Measurements from ENCODE around the gene PCBP2. TPM values are rescaled to one million over a fixed set of nuclear protein-coding genes. Genes with fewer than 3 reads are reported as not detected.
A peak's percentile ranks its signal among the peaks of the same experiment; 100 is the strongest.
"Not testable (repeated sequence)": the region's sequence is repeated elsewhere in the genome, so short reads cannot be mapped to it uniquely, and the experiment has no call there.

The PCBP2 gene
- total and polyA plus RNA-seq, 2 experiments from 2014 or later, result 132 to 389 TPM

- Histone ChIP-seq H3K4me2 (peak overlapping the region; percentile 48), H2AFZ (no peak overlapping the region), H3K4me1 (ENCODE audit: insufficient read depth) (peaks cover 29% of the 10 kb centered on the region), H3K79me2 (peaks cover 7% of the 10 kb centered on the region), H3K9me2 (replicated peaks; ENCODE audit: insufficient read depth) (no peaks in the 10 kb centered on the region), H4K20me1 (ENCODE audit: insufficient read depth, poor library complexity, severe bottlenecking) (no peaks in the 10 kb centered on the region), H3K9me3 (ENCODE audit: low read depth) (no peaks in the 10 kb centered on the region), H3K4me3 (no peak overlapping the region), H3K27me3 (no peaks in the 10 kb centered on the region), H3K36me3 (replicated peaks; ENCODE audit: insufficient read depth, low read depth) (no peaks in the 10 kb centered on the region), H3K27ac (peak overlapping the region; percentile 80)
- WGBS (ENCODE audit: low lambda C conversion rate, missing lambda C conversion rate), result 91% methylated on average over 7 of the region's 7 CpGs
- TF ChIP-seq EZH2phosphoT487 (IDR thresholded peaks at IDR 0.05; ENCODE audit: low read depth, severe bottlenecking, unreplicated experiment), result no peak
- TF ChIP-seq CTCF (IDR thresholded peaks at IDR 0.05; ENCODE audit: poor library complexity), result no peak
- TF ChIP-seq EZH2 (IDR thresholded peaks at IDR 0.05; ENCODE audit: borderline replicate concordance), result no peak
- DNase-seq (ENCODE audit: low spot score), result no peak
These were observed 23.2 kb upstream of the PCBP2 start for GRCh38 chr12:53428741-53429140.

GRCh38 chr12:53430116-53430515, 21.8 kb upstream of the PCBP2 start:
- TF ChIP-seq CTCF (IDR thresholded peaks at IDR 0.05; ENCODE audit: poor library complexity) (no peak), EZH2phosphoT487 (IDR thresholded peaks at IDR 0.05; ENCODE audit: low read depth, severe bottlenecking, unreplicated experiment) (no peak), EZH2 (IDR thresholded peaks at IDR 0.05; ENCODE audit: borderline replicate concordance) (no peak)
- WGBS (ENCODE audit: low lambda C conversion rate, missing lambda C conversion rate), result 81% methylated on average over 5 of the region's 5 CpGs
- no peaks in the 10 kb centered on the region for H3K9me3 ChIP-seq (ENCODE audit: low read depth)

GRCh38 chr12:53431187-53431586, 20.7 kb upstream of the PCBP2 start:
- no peaks in the 10 kb centered on the region for H3K9me2 ChIP-seq (replicated peaks; ENCODE audit: insufficient read depth)
- no peaks in the 10 kb centered on the region for H4K20me1 ChIP-seq (ENCODE audit: insufficient read depth, poor library complexity, severe bottlenecking)
- no peak for TF ChIP-seq CTCF (IDR thresholded peaks at IDR 0.05; ENCODE audit: poor library complexity)
- no peak for TF ChIP-seq EZH2phosphoT487 (IDR thresholded peaks at IDR 0.05; ENCODE audit: low read depth, severe bottlenecking, unreplicated experiment)
- no peak for TF ChIP-seq EZH2 (IDR thresholded peaks at IDR 0.05; ENCODE audit: borderline replicate concordance)
- no peak overlapping the region for H3K4me3 ChIP-seq
- H3K4me1 ChIP-seq (ENCODE audit: insufficient read depth), result peaks cover 12% of the 10 kb centered on the region
- H3K79me2 ChIP-seq, result peaks cover 2% of the 10 kb centered on the region
- 85% methylated on average over 7 of the region's 7 CpGs for WGBS (ENCODE audit: low lambda C conversion rate, missing lambda C conversion rate)
- H3K4me2 ChIP-seq, result no peak overlapping the region
- H2AFZ ChIP-seq, result no peak overlapping the region
- H3K27me3 ChIP-seq, result no peaks in the 10 kb centered on the region
- no peaks in the 10 kb centered on the region for H3K36me3 ChIP-seq (replicated peaks; ENCODE audit: insufficient read depth, low read depth)
- H3K9me3 ChIP-seq (ENCODE audit: low read depth), result no peaks in the 10 kb centered on the region
- H3K27ac ChIP-seq, result no peak overlapping the region
- no peak for DNase-seq (ENCODE audit: low spot score)

More at GRCh38 chr12:53430116-53430515, 21.8 kb upstream of the PCBP2 start:
- no peak for DNase-seq (ENCODE audit: low spot score)
- Histone ChIP-seq H3K4me1 (ENCODE audit: insufficient read depth) (peaks cover 19% of the 10 kb centered on the region), H3K4me3 (no peak overlapping the region), H4K20me1 (ENCODE audit: insufficient read depth, poor library complexity, severe bottlenecking) (no peaks in the 10 kb centered on the region), H3K79me2 (peaks cover 7% of the 10 kb centered on the region), H3K27ac (no peak overlapping the region), H2AFZ (no peak overlapping the region), H3K27me3 (no peaks in the 10 kb centered on the region), H3K9me2 (replicated peaks; ENCODE audit: insufficient read depth) (no peaks in the 10 kb centered on the region), H3K4me2 (no peak overlapping the region), H3K36me3 (replicated peaks; ENCODE audit: insufficient read depth, low read depth) (no peaks in the 10 kb centered on the region)

- not testable (repeated sequence) for H2AFZ ChIP-seq; H3K27ac ChIP-seq; DNase-seq (ENCODE audit: low spot score); H3K4me1 ChIP-seq (ENCODE audit: insufficient read depth); H3K9me3 ChIP-seq (ENCODE audit: low read depth); H3K27me3 ChIP-seq; H3K36me3 ChIP-seq (replicated peaks; ENCODE audit: insufficient read depth, low read depth); H4K20me1 ChIP-seq (ENCODE audit: insufficient read depth, poor library complexity, severe bottlenecking); H3K79me2 ChIP-seq; H3K9me2 ChIP-seq (replicated peaks; ENCODE audit: insufficient read depth); H3K4me2 ChIP-seq; H3K4me3 ChIP-seq
- 96% methylated on average over 9 of the region's 9 CpGs for WGBS (ENCODE audit: low lambda C conversion rate, missing lambda C conversion rate)
These were observed 16.6 kb upstream of the PCBP2 start for GRCh38 chr12:53435326-53435725.

- not testable (repeated sequence) for H3K4me1 ChIP-seq (ENCODE audit: insufficient read depth); H3K4me3 ChIP-seq; H4K20me1 ChIP-seq (ENCODE audit: insufficient read depth, poor library complexity, severe bottlenecking); H3K9me2 ChIP-seq (replicated peaks; ENCODE audit: insufficient read depth); H3K36me3 ChIP-seq (replicated peaks; ENCODE audit: insufficient read depth, low read depth); DNase-seq (ENCODE audit: low spot score); H3K4me2 ChIP-seq; H3K27me3 ChIP-seq; H3K9me3 ChIP-seq (ENCODE audit: low read depth); H3K27ac ChIP-seq; H2AFZ ChIP-seq
- peaks cover 20% of the 10 kb centered on the region for H3K79me2 ChIP-seq
These were observed 12.3 kb upstream of the PCBP2 start for GRCh38 chr12:53439582-53439981.

All from hepatocyte (in vitro differentiated cells).